Left lung (tissue), 10 donors: Measurements from ENCODE around the gene SMCO3. TPM values are rescaled to one million over a fixed set of nuclear protein-coding genes. Genes with fewer than 3 reads are reported as not detected.
A peak's percentile ranks its signal among the peaks of the same experiment; 100 is the strongest.

Experiments
- ATAC-seq: fragments of 200-7000 bp; cut with Tn5 transposase; one replicate; pipeline ENCODE4 v1.9.1; 2020; ENCODE audit warnings: moderate library complexity
- DNase-seq, 4 donors: peaks; one replicate each; pipeline ENCODE4 v3.0.0-alpha.2; 2013 to 2020
- H3K27ac ChIP-seq, 2 donors: fragments of 200-600 bp; sonication (generic) in 1 of 2; one replicate each; pipeline versions ENCODE4 v1.5.0 to v1.8.0; 2020 to 2021
- H3K27me3 ChIP-seq, 2 donors: fragments of 200-600 bp; sonication (generic) in 1 of 2; one replicate each; pipeline versions ENCODE4 v1.5.0 to v1.8.0; 2020 to 2021
- H3K36me3 ChIP-seq, 2 donors: fragments of 200-600 bp; sonication (generic) in 1 of 2; one replicate each; pipeline versions ENCODE4 v1.5.0 to v1.8.0; 2020 to 2021
- H3K4me1 ChIP-seq, 2 donors: fragments of 200-600 bp; one replicate each; pipeline ENCODE4 v1.8.0; 2021
- H3K4me3 ChIP-seq, 2 donors: fragments of 200-600 bp; sonication (generic) in 1 of 2; one replicate each; pipeline versions ENCODE4 v1.5.0 to v1.8.0; 2020 to 2021; ENCODE audit warnings: mild to moderate bottlenecking in 1 of 2
- H3K9me3 ChIP-seq, 2 donors: fragments of 200-600 bp; sonication (generic) in 1 of 2; one replicate each; pipeline versions ENCODE4 v1.5.0 to v1.8.0; 2020 to 2021
- CTCF ChIP-seq, 2 donors: fragments of 200-600 bp; sonication (generic) in 1 of 2; IDR thresholded peaks; one replicate each; pipeline versions ENCODE4 v1.5.0 to v1.8.0; 2021; ENCODE audit warnings: antibody characterized with exemption in 2 of 2
- intact Hi-C, 2 donors: fragments of 100-400 bp; cut with DNase I; formaldehyde crosslinking; loops; one replicate each; pipeline versions ENCODE4 v1.11.2 to v1.14.2; 2022
- polyA plus RNA-seq, 6 donors: library from polyadenylated mRNA; unstranded; fragments of 120-200 nt; gene quantifications; one replicate each; pipeline ENCODE4 v1.2.1, GENCODE V29; 2013; ENCODE audit not compliant: insufficient read length in 6 of 6
- total RNA-seq, 2 donors: library from RNA; stranded (reverse); fragmentation: NEBNext Ultra II Directional; extraction: Animal tissue kit (Norgen Biotek cat#: 25700); gene quantifications; one replicate each; pipeline ENCODE4 v1.2.1, GENCODE V29; 2021
- donor health status: DM: no; HTN: yes; CAD: no.
- donor health status: DM: no; HTN: no; CAD: no.

Gene SMCO3
- total and polyA plus RNA-seq, 8 donors: 0.28 to 1.1 (median 0.59) TPM

GRCh38 chr12:14846876-14847580 is 33.0 kb upstream of the SMCO3 start:
- Histone ChIP-seq H3K27ac (no peak overlapping the region), H3K9me3 (no peaks in the 10 kb centered on the region), H3K4me3 (no peak overlapping the region), H3K27me3 (no peaks in the 10 kb centered on the region), H3K4me1 (peaks cover 17 to 21% of the 10 kb centered on the region in 2 donors), H3K36me3 (no peaks in the 10 kb centered on the region)
- intact Hi-C loops: loop anchor here (5.0 to 10.0 kb wide), 2 partner anchors 148 to 150 kb away; no protein-coding TSS in a partner anchor
- TF ChIP-seq CTCF (IDR thresholded peaks at IDR 0.05): no peak
- ATAC-seq: peak; percentile 5
- DNase-seq: peak in 1 of 4 donors; percentile 16

GRCh38 chr12:14846042-14846587 is 32.1 kb upstream of the SMCO3 start:
- peak; percentile 75 for ATAC-seq
- H3K27ac ChIP-seq: peak overlapping the region; percentile 43 to 47
- no peaks in the 10 kb centered on the region for H3K27me3 ChIP-seq
- no peak for TF ChIP-seq CTCF (IDR thresholded peaks at IDR 0.05)
- no peaks in the 10 kb centered on the region for H3K9me3 ChIP-seq
- H3K4me3 ChIP-seq: no peak overlapping the region
- H3K36me3 ChIP-seq: no peaks in the 10 kb centered on the region
- DNase-seq: peak in 1 of 4 donors; percentile 12
- intact Hi-C loops: loop anchor here (5.0 to 10.0 kb wide), 2 partner anchors 149 to 151 kb away; no protein-coding TSS in a partner anchor
- peaks cover 17 to 21% of the 10 kb centered on the region in 2 donors for H3K4me1 ChIP-seq

GRCh38 chr12:14845350-14845750 is 31.4 kb upstream of the SMCO3 start:
- H3K4me3 ChIP-seq: no peak overlapping the region
- H3K27me3 ChIP-seq: no peaks in the 10 kb centered on the region
- DNase-seq: peak in 2 of 4 donors; percentile 54 to 69
- H3K9me3 ChIP-seq: no peaks in the 10 kb centered on the region
- intact Hi-C loops: loop anchor here (5.0 to 10.0 kb wide), 2 partner anchors 149 to 152 kb away; no protein-coding TSS in a partner anchor
- peak overlapping the region in 1 of 2 donors; percentile 47 for H3K27ac ChIP-seq
- peaks cover 17 to 21% of the 10 kb centered on the region in 2 donors for H3K4me1 ChIP-seq
- peak; percentile 65 to 73 for TF ChIP-seq CTCF (IDR thresholded peaks at IDR 0.05)
- no peaks in the 10 kb centered on the region for H3K36me3 ChIP-seq
- ATAC-seq: peak; percentile 79

- Histone ChIP-seq H3K27me3 (no peaks in the 10 kb centered on the region), H3K27ac (no peak overlapping the region), H3K4me3 (no peak overlapping the region), H3K4me1 (peaks cover 17 to 21% of the 10 kb centered on the region in 2 donors), H3K9me3 (no peaks in the 10 kb centered on the region), H3K36me3 (no peaks in the 10 kb centered on the region)
- no peak for TF ChIP-seq CTCF (IDR thresholded peaks at IDR 0.05)
- intact Hi-C loops: loop anchor here in 1 of 2 donors (10.0 kb wide), 1 partner anchor 150 kb away; no protein-coding TSS in a partner anchor
- ATAC-seq: no peak
- no peak for DNase-seq
These were observed 30.4 kb upstream of the SMCO3 start for GRCh38 chr12:14844401-14844800.

GRCh38 chr12:14843425-14843887 is 29.5 kb upstream of the SMCO3 start, which contains the start of gene ART4:
ART4 (minus strand) TSS chr12:14843526; CDS start chr12:14843113, 413 bp downstream.
- peak within 1 kb of the TSS; percentile 26 to 37 for H3K27ac ChIP-seq
- no peaks in the 10 kb centered on the region for H3K27me3 ChIP-seq

More at GRCh38 chr12:14843425-14843887, 29.5 kb upstream of the SMCO3 start, which contains the start of gene ART4:
- TF ChIP-seq CTCF (IDR thresholded peaks at IDR 0.05): no peak
- DNase-seq (no peak), ATAC-seq (no peak)
- intact Hi-C loops: loop anchor here in 1 of 2 donors (10.0 kb wide), 1 partner anchor 151 kb away; no protein-coding TSS in a partner anchor
- Histone ChIP-seq H3K4me1 (peaks cover 17 to 21% of the 10 kb centered on the region in 2 donors), H3K9me3 (no peaks in the 10 kb centered on the region), H3K4me3 (no peak within 1 kb of the TSS), H3K36me3 (no peaks in the 10 kb centered on the region)
